ENCODE data around the gene UBE2N. TPM values are rescaled to one million over a fixed set of nuclear protein-coding genes. Genes with fewer than 3 reads are reported as not detected.
"Not testable (repeated sequence)": the region's sequence is repeated elsewhere in the genome, so short reads cannot be mapped to it uniquely, and the experiment has no call there.

UBE2N gene
- total RNA-seq, 1 donor from 2014 or later: 115 TPM

GRCh38 chr12:93403988-93404803, 37.6 kb downstream of the UBE2N start:
- Mint-ChIP-seq H3K4me3 (ENCODE audit: unreplicated experiment) (no peak overlapping the region), H3K27me3 (ENCODE audit: unreplicated experiment) (peaks cover 3% of the 10 kb centered on the region), H3K36me3 (ENCODE audit: unreplicated experiment) (no peaks in the 10 kb centered on the region), H3K27ac (ENCODE audit: unreplicated experiment) (no peak overlapping the region), H3K9me3 (ENCODE audit: unreplicated experiment) (peaks cover 2% of the 10 kb centered on the region), H3K4me1 (ENCODE audit: low read depth, unreplicated experiment) (peaks cover 6% of the 10 kb centered on the region)
- no peak for DNase-seq
- TF ChIP-seq CTCF (IDR thresholded peaks at IDR 0.05; ENCODE audit: partially characterized antibody, unreplicated experiment): no peak

GRCh38 chr12:93402333-93403311, 39.1 kb downstream of the UBE2N start:
- H3K4me1 Mint-ChIP-seq (ENCODE audit: low read depth, unreplicated experiment): no peaks in the 10 kb centered on the region
- no peak overlapping the region for H3K27ac Mint-ChIP-seq (ENCODE audit: unreplicated experiment)
- H3K4me3 Mint-ChIP-seq (ENCODE audit: unreplicated experiment): no peak overlapping the region
- DNase-seq: no peak
- peaks cover 2% of the 10 kb centered on the region for H3K9me3 Mint-ChIP-seq (ENCODE audit: unreplicated experiment)
- TF ChIP-seq CTCF (IDR thresholded peaks at IDR 0.05; ENCODE audit: partially characterized antibody, unreplicated experiment): no peak
- H3K27me3 Mint-ChIP-seq (ENCODE audit: unreplicated experiment): peaks cover 3% of the 10 kb centered on the region
- H3K36me3 Mint-ChIP-seq (ENCODE audit: unreplicated experiment): no peaks in the 10 kb centered on the region

DNA sequence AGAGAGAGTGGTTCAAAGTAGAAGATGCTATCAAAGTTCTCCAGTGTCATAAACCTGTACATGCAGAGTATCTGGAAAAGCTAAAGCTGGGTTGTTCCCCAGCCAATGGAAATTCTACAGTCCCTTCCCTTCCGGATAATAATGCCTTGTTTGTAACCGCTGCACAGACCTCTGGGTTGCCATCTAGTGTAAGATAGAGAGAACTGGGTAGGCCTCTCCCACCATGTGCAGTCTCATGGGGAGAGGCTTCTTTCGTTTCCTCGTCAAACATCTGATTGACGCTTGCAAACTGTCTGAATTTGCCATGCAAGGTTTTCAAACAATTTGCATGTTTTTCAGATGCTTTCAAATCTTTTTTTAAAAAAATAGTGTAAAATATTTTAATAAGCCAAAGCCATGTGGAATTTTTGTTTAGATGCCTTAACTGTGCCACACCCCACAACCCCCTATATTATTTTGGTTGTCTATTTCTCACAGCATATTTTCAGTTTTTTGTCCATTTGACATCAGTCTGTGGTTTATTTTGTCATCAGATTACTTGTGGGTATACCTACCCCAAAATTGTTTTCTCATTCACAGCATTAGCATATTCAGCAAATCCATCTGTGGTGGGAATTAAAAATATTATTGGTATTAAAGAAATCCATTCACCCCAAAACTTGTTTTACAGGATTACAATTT, 42.4 kb downstream of the UBE2N start:
- not testable (repeated sequence) for H3K4me1 Mint-ChIP-seq (ENCODE audit: low read depth, unreplicated experiment); DNase-seq; H3K4me3 Mint-ChIP-seq (ENCODE audit: unreplicated experiment)

DNA sequence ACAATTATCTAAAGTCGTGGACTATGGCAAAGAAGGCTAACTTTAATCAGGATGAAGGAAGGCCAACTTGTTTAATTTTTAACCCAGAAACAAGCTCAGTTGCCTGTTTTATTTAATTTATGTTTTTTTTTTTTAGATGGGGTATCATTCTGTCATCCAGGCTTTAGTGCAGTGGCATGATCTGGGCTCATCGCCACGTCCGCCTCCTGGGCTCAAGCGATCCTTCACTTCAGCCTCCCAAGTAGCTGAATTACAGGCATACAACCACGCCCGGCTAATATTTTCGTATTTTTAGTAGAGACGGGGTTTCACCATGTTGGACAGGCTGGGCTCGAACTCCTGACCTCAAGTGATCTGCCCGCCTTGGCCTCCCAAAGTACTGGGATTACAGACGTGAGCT, 44.3 kb downstream of the UBE2N start:
- TF ChIP-seq CTCF (IDR thresholded peaks at IDR 0.05; ENCODE audit: partially characterized antibody, unreplicated experiment): no peak
- H3K36me3 Mint-ChIP-seq (ENCODE audit: unreplicated experiment): no peaks in the 10 kb centered on the region
- no peaks in the 10 kb centered on the region for H3K27me3 Mint-ChIP-seq (ENCODE audit: unreplicated experiment)
- no peak overlapping the region for H3K4me3 Mint-ChIP-seq (ENCODE audit: unreplicated experiment)
- H3K9me3 Mint-ChIP-seq (ENCODE audit: unreplicated experiment): no peaks in the 10 kb centered on the region
- DNase-seq: no peak
- no peaks in the 10 kb centered on the region for H3K4me1 Mint-ChIP-seq (ENCODE audit: low read depth, unreplicated experiment)
- H3K27ac Mint-ChIP-seq (ENCODE audit: unreplicated experiment): no peak overlapping the region

More for the DNA sequence above, 42.4 kb downstream of the UBE2N start:
- not testable (repeated sequence) for H3K27ac Mint-ChIP-seq (ENCODE audit: unreplicated experiment); H3K27me3 Mint-ChIP-seq (ENCODE audit: unreplicated experiment); H3K9me3 Mint-ChIP-seq (ENCODE audit: unreplicated experiment); H3K36me3 Mint-ChIP-seq (ENCODE audit: unreplicated experiment)

DNA sequence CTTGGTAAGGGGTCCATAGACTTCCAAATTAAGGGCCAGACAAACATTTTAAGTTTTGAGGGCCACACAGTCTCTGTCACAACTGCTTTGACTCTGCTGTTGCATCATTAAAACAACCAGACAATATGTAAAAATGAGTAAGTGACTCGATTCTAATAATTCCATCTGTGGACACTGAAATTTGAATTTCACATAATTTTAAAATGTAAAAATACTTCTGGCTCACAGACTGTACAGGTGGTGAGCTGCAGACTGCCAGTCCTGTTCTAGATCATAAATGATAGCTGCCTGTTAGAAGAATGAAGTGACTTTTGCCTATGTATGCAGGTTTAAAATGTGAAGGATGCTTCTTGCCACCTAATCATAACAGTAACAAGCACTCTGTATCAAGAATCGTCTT, 48.3 kb downstream of the UBE2N start:
- Mint-ChIP-seq H3K9me3 (ENCODE audit: unreplicated experiment) (no peaks in the 10 kb centered on the region), H3K4me3 (ENCODE audit: unreplicated experiment) (no peak overlapping the region), H3K27ac (ENCODE audit: unreplicated experiment) (no peak overlapping the region), H3K4me1 (ENCODE audit: low read depth, unreplicated experiment) (no peaks in the 10 kb centered on the region), H3K36me3 (ENCODE audit: unreplicated experiment) (no peaks in the 10 kb centered on the region), H3K27me3 (ENCODE audit: unreplicated experiment) (peaks cover 3% of the 10 kb centered on the region)
- TF ChIP-seq CTCF (IDR thresholded peaks at IDR 0.05; ENCODE audit: partially characterized antibody, unreplicated experiment): no peak
- no peak for DNase-seq
